T-helper 2 cell treated with Interferon-gamma antibody and Interleukin-4, amounts not matched to agents 100 ng/mL and 5 ng/mL, for 36 hours (primary cell): ENCODE measurements around the gene MARCHF3. TPM values are rescaled to one million over a fixed set of nuclear protein-coding genes. Genes with fewer than 3 reads are reported as not detected.

Experiments used
- intact Hi-C: fragments of 100-400 bp; cut with micrococcal nuclease; formaldehyde crosslinking; loops from one replicate; pipeline ENCODE4 v1.15.1; 2023
- total RNA-seq: library from RNA; stranded (reverse); gene quantifications from 2 replicates; pipeline ENCODE4 v1.2.3, GENCODE V29; 2022

MARCHF3 gene
- total RNA-seq, 1 donor from 2014 or later = 1.7 TPM

GRCh38 chr5:126818736-126819135 lies 211.6 kb downstream of the MARCHF3 start:
- intact Hi-C loops = no loop called here

Other genes starting within 250 kb of the MARCHF3 start
- gene C5orf63, start 42.9 kb upstream of the MARCHF3 start, total RNA-seq = 10.1 and 10.6 TPM in 2 replicates